ENCODE results near the gene ANLN.
"Not testable (repeated sequence)": the region's sequence is repeated elsewhere in the genome, so short reads cannot be mapped to it uniquely, and the experiment has no call there.

The ANLN gene

GRCh38 chr7:36487756-36488336 lies 98.2 kb downstream of the ANLN start:
- TF ChIP-seq CTCF (conservative IDR thresholded peaks at IDR 0.05; ENCODE audit: low read depth, low read length) = peak; percentile 77
- peak; percentile 85 for DNase-seq (ENCODE audit: low read depth)
- H3K4me3 ChIP-seq (ENCODE audit: low read depth, low read length) = no peak overlapping the region

- not testable (repeated sequence) for DNase-seq (ENCODE audit: low read depth)
Measured at GRCh38 chr7:36488672-36489071, 99.0 kb downstream of the ANLN start.

DNA sequence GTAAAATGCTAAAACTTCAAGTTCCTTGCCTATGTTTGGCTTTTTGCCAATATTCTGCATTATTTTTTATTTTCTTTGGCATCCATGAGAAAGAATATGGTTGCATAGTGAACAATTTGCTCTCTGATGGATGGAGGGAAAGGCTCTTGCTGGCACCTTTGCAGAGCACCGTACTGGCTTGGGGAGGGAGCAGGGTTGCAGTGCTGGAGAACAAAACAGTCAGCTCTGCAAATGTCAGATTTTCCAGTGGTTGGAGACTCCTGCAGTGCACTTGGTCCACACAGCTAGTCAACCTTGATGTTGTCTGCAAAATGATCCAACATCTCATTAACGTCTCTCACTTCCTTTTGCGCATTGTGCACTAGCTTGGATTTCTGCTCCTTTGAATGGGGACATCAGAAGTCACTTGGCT lies 100.8 kb downstream of the ANLN start:
- no peak overlapping the region for H3K4me3 ChIP-seq (ENCODE audit: low read depth, low read length)
- no peak for TF ChIP-seq CTCF (conservative IDR thresholded peaks at IDR 0.05; ENCODE audit: low read depth, low read length)
- DNase-seq (ENCODE audit: low read depth) = no peak

More at GRCh38 chr7:36488672-36489071, 99.0 kb downstream of the ANLN start:
- not testable (repeated sequence) for H3K4me3 ChIP-seq (ENCODE audit: low read depth, low read length)

- no peak overlapping the region for H3K4me3 ChIP-seq (ENCODE audit: low read depth, low read length)
- no peak for TF ChIP-seq CTCF (conservative IDR thresholded peaks at IDR 0.05; ENCODE audit: low read depth, low read length)
- DNase-seq (ENCODE audit: low read depth) = no peak
Measured at GRCh38 chr7:36491317-36491716, 101.7 kb downstream of the ANLN start.

GRCh38 chr7:36496576-36496975 lies 106.9 kb downstream of the ANLN start:
- no peak for TF ChIP-seq CTCF (conservative IDR thresholded peaks at IDR 0.05; ENCODE audit: low read depth, low read length)
- DNase-seq (ENCODE audit: low read depth) = no peak
- H3K4me3 ChIP-seq (ENCODE audit: low read depth, low read length) = no peak overlapping the region

- DNase-seq (ENCODE audit: low read depth); H3K4me3 ChIP-seq (ENCODE audit: low read depth, low read length): not testable (repeated sequence)
Measured at GRCh38 chr7:36497176-36497575, 107.5 kb downstream of the ANLN start.

- TF ChIP-seq CTCF (conservative IDR thresholded peaks at IDR 0.05; ENCODE audit: low read depth, low read length) = no peak
- DNase-seq (ENCODE audit: low read depth) = no peak
- no peak overlapping the region for H3K4me3 ChIP-seq (ENCODE audit: low read depth, low read length)
Measured at GRCh38 chr7:36497775-36498174, 108.1 kb downstream of the ANLN start.
